ENCODE measurements around the gene KDM3A.

GRCh38 chr2:86411396-86411795 is 29.8 kb upstream of the KDM3A start:
- TF ChIP-seq POLR2AphosphoS5 (IDR thresholded peaks at IDR 0.05), result no peak
- no peak for TF ChIP-seq CTCF (IDR thresholded peaks at IDR 0.05; ENCODE audit: poor library complexity, severe bottlenecking)
- no peak for TF ChIP-seq RAD21 (conservative IDR thresholded peaks at IDR 0.05)
- TF ChIP-seq EP300 (conservative IDR thresholded peaks at IDR 0.05; ENCODE audit: poor library complexity, severe bottlenecking), result no peak
- no peak for TF ChIP-seq TAF1 (IDR thresholded peaks at IDR 0.05; ENCODE audit: low read depth)
